Measurements from ENCODE around the gene P2RY13. TPM values are rescaled to one million over a fixed set of nuclear protein-coding genes. Genes with fewer than 3 reads are reported as not detected.

Gene P2RY13
- total and polyA plus RNA-seq, 2 donors from 2014 or later: 0.71 to 2.5 TPM

DNA sequence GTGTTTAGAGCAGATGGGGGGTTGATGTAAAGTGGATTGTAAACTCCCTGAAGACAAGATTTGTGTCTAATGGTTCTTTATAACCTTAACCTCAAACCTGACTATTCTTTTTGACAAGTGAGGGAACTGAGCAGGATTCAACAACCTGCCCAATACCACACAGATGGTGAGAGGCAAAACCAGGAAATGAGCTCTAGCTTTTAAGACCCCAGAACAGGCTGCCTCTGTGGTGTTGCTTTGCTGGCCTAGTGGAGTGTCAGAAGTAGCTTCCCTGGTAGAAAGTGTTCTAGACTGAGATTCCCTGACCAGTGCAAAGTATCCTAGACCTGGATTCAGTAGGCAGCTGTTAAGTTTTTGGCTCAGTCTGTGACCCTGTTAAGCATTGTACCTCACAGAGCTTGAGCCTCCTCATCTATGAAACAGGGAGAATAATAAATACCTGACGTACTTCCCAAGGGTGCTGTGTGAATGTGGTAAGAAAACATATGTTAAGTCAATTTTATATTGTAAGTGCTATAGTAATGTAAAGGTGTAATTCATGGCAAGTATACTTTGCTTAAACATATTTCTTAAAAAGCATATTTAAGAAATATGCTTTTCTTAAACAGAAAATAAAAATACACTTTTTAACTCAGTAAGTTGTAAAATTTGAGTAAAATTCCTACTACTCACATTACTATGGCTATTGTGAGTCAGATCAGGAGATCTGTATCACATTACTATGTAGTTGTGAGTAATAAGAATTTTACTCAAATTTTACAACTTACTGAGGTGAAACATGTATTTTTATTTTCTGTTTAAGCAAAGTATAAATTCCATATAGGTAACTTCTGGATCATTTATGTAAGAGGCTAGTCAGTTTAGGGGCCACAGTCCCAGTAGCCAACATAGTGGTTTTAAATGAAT, 21.5 kb downstream of the P2RY13 start:
- FAIRE-seq: no peak
- TF ChIP-seq, protein P1, sequence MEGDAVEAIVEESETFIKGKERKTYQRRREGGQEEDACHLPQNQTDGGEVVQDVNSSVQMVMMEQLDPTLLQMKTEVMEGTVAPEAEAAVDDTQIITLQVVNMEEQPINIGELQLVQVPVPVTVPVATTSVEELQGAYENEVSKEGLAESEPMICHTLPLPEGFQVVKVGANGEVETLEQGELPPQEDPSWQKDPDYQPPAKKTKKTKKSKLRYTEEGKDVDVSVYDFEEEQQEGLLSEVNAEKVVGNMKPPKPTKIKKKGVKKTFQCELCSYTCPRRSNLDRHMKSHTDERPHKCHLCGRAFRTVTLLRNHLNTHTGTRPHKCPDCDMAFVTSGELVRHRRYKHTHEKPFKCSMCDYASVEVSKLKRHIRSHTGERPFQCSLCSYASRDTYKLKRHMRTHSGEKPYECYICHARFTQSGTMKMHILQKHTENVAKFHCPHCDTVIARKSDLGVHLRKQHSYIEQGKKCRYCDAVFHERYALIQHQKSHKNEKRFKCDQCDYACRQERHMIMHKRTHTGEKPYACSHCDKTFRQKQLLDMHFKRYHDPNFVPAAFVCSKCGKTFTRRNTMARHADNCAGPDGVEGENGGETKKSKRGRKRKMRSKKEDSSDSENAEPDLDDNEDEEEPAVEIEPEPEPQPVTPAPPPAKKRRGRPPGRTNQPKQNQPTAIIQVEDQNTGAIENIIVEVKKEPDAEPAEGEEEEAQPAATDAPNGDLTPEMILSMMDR (IDR thresholded peaks at IDR 0.05; ENCODE audit: borderline replicate concordance, extremely low read depth, insufficient read depth): no peak

DNA sequence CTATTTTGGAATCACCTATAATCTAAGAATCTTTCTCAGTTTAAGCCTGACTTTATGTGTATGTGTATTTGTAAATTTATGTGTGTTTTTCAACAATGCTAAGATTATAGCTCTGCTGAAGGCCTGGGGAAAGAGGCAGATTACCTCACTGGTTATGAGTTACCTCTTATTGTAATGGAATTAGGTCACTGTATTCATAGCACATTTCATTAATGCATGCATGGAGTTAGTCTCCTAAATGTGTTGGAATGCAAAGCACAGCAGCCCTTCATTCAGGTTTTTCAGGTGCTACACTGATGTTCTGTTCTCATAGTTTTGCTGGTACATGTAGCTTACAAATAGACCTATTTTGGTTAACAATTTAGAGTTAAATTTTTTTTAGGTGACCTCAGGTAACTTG, 22.2 kb downstream of the P2RY13 start:
- Histone ChIP-seq H3K27me3 (ENCODE audit: control insufficient read depth, insufficient read depth, low read length) (no peaks in the 10 kb centered on the region), H3K4me3 (ENCODE audit: low read length in 3 of 3) (no peak overlapping the region), H3K4me1 (ENCODE audit: control insufficient read depth in 2 of 3, insufficient read depth in 2 of 3, low read depth in 1 of 3, low read length in 3 of 3) (peaks cover 0 to 2% (median 0%) of the 10 kb centered on the region in 3 donors), H3K9me3 (ENCODE audit: control insufficient read depth in 2 of 3, insufficient read depth in 1 of 3, low read length in 3 of 3) (no peaks in the 10 kb centered on the region), H3K36me3 (ENCODE audit: control insufficient read depth in 2 of 3, insufficient read depth in 3 of 3, low read length in 3 of 3) (no peaks in the 10 kb centered on the region), H3K27ac (ENCODE audit: low read depth in 2 of 2, low read length in 2 of 2) (no peak overlapping the region), H3K9ac (ENCODE audit: low read length in 3 of 3) (no peak overlapping the region)
- peak in 1 of 5 donors; percentile 13 for DNase-seq
- TF ChIP-seq, protein P1 (IDR thresholded peaks at IDR 0.05; ENCODE audit: borderline replicate concordance, extremely low read depth, insufficient read depth): no peak
- intact Hi-C loops (cut with DNase I): no loop called here
- no peak for FAIRE-seq

More for the DNA sequence above, 21.5 kb downstream of the P2RY13 start:
- H3K9ac ChIP-seq (ENCODE audit: low read length in 3 of 3): no peak overlapping the region
- no peak for DNase-seq
- H3K27me3 ChIP-seq (ENCODE audit: control insufficient read depth, insufficient read depth, low read length): no peaks in the 10 kb centered on the region
- H3K9me3 ChIP-seq (ENCODE audit: control insufficient read depth in 2 of 3, insufficient read depth in 1 of 3, low read length in 3 of 3): no peaks in the 10 kb centered on the region
- peaks cover 0 to 2% (median 0%) of the 10 kb centered on the region in 3 donors for H3K4me1 ChIP-seq (ENCODE audit: control insufficient read depth in 2 of 3, insufficient read depth in 2 of 3, low read depth in 1 of 3, low read length in 3 of 3)
- no peak overlapping the region for H3K27ac ChIP-seq (ENCODE audit: low read depth in 2 of 2, low read length in 2 of 2)
- no peaks in the 10 kb centered on the region for H3K36me3 ChIP-seq (ENCODE audit: control insufficient read depth in 2 of 3, insufficient read depth in 3 of 3, low read length in 3 of 3)
- intact Hi-C loops (cut with DNase I): no loop called here
- no peak overlapping the region for H3K4me3 ChIP-seq (ENCODE audit: low read length in 3 of 3)

DNA sequence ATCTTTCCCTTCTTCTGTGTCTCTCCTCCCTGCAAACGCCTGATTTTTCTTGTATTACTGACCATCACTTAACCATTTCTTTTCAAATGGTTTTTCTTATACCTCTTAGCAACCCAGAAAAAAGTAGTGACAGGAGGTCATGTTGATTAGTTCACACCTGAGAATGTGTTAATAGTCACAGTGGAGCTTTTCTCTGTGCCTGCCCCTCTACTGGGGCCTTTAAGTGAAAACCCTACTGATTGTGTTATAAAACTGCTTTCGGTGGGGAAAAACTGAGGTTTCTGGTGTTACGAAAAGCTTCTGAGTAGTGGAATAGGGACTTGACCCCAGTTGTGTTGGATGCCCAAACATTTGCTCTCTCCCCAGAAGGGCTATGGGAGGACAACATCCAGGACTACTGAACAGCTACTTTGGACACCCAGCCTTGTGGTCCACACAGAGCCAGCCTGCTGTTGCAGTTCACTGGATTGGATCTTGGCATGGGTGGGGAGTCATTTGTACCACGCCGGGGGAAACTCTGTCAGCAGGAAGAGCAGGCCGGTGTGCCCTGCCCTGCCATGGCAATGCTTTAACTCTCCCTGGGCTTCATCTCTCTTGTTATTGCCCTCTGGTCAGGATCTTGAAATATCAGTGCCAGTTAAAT, 23.1 kb downstream of the P2RY13 start:
- DNase-seq (no peak), FAIRE-seq (no peak)
- intact Hi-C loops (cut with DNase I): no loop called here
- Histone ChIP-seq H3K27me3 (ENCODE audit: control insufficient read depth, insufficient read depth, low read length) (no peaks in the 10 kb centered on the region), H3K9me3 (ENCODE audit: control insufficient read depth in 2 of 3, insufficient read depth in 1 of 3, low read length in 3 of 3) (no peaks in the 10 kb centered on the region), H3K4me3 (ENCODE audit: low read length in 3 of 3) (no peak overlapping the region), H3K9ac (ENCODE audit: low read length in 3 of 3) (no peak overlapping the region), H3K27ac (ENCODE audit: low read depth in 2 of 2, low read length in 2 of 2) (no peak overlapping the region), H3K4me1 (ENCODE audit: control insufficient read depth in 2 of 3, insufficient read depth in 2 of 3, low read depth in 1 of 3, low read length in 3 of 3) (peaks cover 0 to 2% (median 0%) of the 10 kb centered on the region in 3 donors), H3K36me3 (ENCODE audit: control insufficient read depth in 2 of 3, insufficient read depth in 3 of 3, low read length in 3 of 3) (no peaks in the 10 kb centered on the region)
- TF ChIP-seq, protein P1 (IDR thresholded peaks at IDR 0.05; ENCODE audit: borderline replicate concordance, extremely low read depth, insufficient read depth): no peak
